HT1080 (cell line): ENCODE results near the gene CAMK2A. TPM values are rescaled to one million over a fixed set of nuclear protein-coding genes. Genes with fewer than 3 reads are reported as not detected.

Source experiments
- DNase-seq: peaks from one replicate; pipeline ENCODE4 v3.0.0-alpha.2; 2015; ENCODE audit warnings: low read depth
- total RNA-seq: library from RNA; depleted of rRNA; stranded (reverse); fragments of >200 nt; shearing (Covaris generic); gene quantifications from 2 replicates; pipeline ENCODE4 v1.2.3, GENCODE V29; 2014

The CAMK2A gene
- total RNA-seq, 1 experiment from 2014 or later = not detected

- DNase-seq = no peak
These were observed 99.7 kb downstream of the CAMK2A start, which contains the start of gene SLC6A7 for GRCh38 chr5:150189728-150190502. Gene SLC6A7, plus strand, starts transcription at chr5:150190062. Its CDS starts 266 bp downstream, at chr5:150190328.

GRCh38 chr5:150189326-150189725 is 100.2 kb downstream of the CAMK2A start:
- DNase-seq = no peak

- no peak for DNase-seq
These were observed 101.3 kb downstream of the CAMK2A start for GRCh38 chr5:150188146-150188842.

- no peak for DNase-seq
These were observed 102.7 kb downstream of the CAMK2A start for GRCh38 chr5:150186897-150187296.

GRCh38 chr5:150186137-150186536 is 103.4 kb downstream of the CAMK2A start:
- no peak for DNase-seq

- DNase-seq = no peak
These were observed 104.3 kb downstream of the CAMK2A start for GRCh38 chr5:150184990-150185912.

GRCh38 chr5:150184006-150184405 is 105.6 kb downstream of the CAMK2A start:
- no peak for DNase-seq

GRCh38 chr5:150183436-150183835 is 106.1 kb downstream of the CAMK2A start:
- no peak for DNase-seq

- no peak for DNase-seq
These were observed 106.8 kb downstream of the CAMK2A start for GRCh38 chr5:150182774-150183173.

- DNase-seq = no peak
These were observed 107.6 kb downstream of the CAMK2A start for GRCh38 chr5:150181766-150182545.

- DNase-seq = peak; percentile 50
These were observed 108.5 kb downstream of the CAMK2A start for GRCh38 chr5:150181027-150181426.

- no peak for DNase-seq
These were observed 109.1 kb downstream of the CAMK2A start for GRCh38 chr5:150180241-150181026.

GRCh38 chr5:150179019-150179620 is 110.5 kb downstream of the CAMK2A start:
- no peak for DNase-seq

GRCh38 chr5:150178262-150178661 is 111.3 kb downstream of the CAMK2A start:
- DNase-seq = no peak

GRCh38 chr5:150177721-150178120 is 111.9 kb downstream of the CAMK2A start:
- DNase-seq = no peak

GRCh38 chr5:150176745-150177477 is 112.7 kb downstream of the CAMK2A start:
- DNase-seq = no peak

- DNase-seq = peak; percentile 48
These were observed 114.0 kb downstream of the CAMK2A start for GRCh38 chr5:150175536-150175935.

GRCh38 chr5:150175076-150175475 is 114.5 kb downstream of the CAMK2A start:
- no peak for DNase-seq

GRCh38 chr5:150174285-150174684 is 115.3 kb downstream of the CAMK2A start:
- no peak for DNase-seq
